H9 (cell line): Measurements from ENCODE around the gene ZBTB8OS. TPM values are rescaled to one million over a fixed set of nuclear protein-coding genes. Genes with fewer than 3 reads are reported as not detected.

Source experiments
- DNase-seq: peaks from one replicate; pipeline ENCODE4 v3.0.0-alpha.2; 2017
- H2AFZ ChIP-seq: one replicate; pipeline ENCODE4 v1.6.1; 2013; ENCODE audit warnings: mild to moderate bottlenecking, low read length, control low read depth, moderate library complexity
- H2AK5ac ChIP-seq: 2 replicates; pipeline ENCODE4 v1.6.1; 2013; ENCODE audit warnings: low read length, control low read depth, mixed read lengths; ENCODE audit not compliant: insufficient read length
- H2BK120ac ChIP-seq: one replicate; pipeline ENCODE4 v1.6.1; 2013; ENCODE audit warnings: low read depth, mild to moderate bottlenecking, low read length, control low read depth, inconsistent platforms; ENCODE audit not compliant: poor library complexity, severe bottlenecking
- H2BK12ac ChIP-seq: 2 replicates; pipeline ENCODE4 v1.6.1; 2013; ENCODE audit warnings: low read length, control low read depth, mixed read lengths, low read depth; ENCODE audit not compliant: insufficient read length
- H2BK15ac ChIP-seq: 2 replicates; pipeline ENCODE4 v1.6.1; 2013; ENCODE audit warnings: low read depth, low read length, control low read depth
- H2BK20ac ChIP-seq: one replicate; pipeline ENCODE4 v1.6.1; 2013; ENCODE audit warnings: low read depth, mild to moderate bottlenecking, low read length, control low read depth, inconsistent platforms; ENCODE audit not compliant: poor library complexity, severe bottlenecking
- H2BK5ac ChIP-seq: 2 replicates; pipeline ENCODE4 v1.6.1; 2013; ENCODE audit warnings: low read length, control low read depth, mixed read lengths; ENCODE audit not compliant: insufficient read length
- H3K14ac ChIP-seq: 2 replicates; pipeline ENCODE4 v1.6.1; 2013; ENCODE audit warnings: low read length, control low read depth; ENCODE audit not compliant: insufficient read depth
- H3K18ac ChIP-seq: 2 replicates; pipeline ENCODE4 v1.6.1; 2013; ENCODE audit warnings: low read depth, mild to moderate bottlenecking, mixed read lengths, low read length, control low read depth; ENCODE audit not compliant: insufficient read length
- H3K23ac ChIP-seq: 2 replicates; pipeline ENCODE4 v1.6.1; 2013; ENCODE audit warnings: low read length, control low read depth, mixed read lengths, low read depth; ENCODE audit not compliant: insufficient read length
- H3K23me2 ChIP-seq: 2 replicates; pipeline ENCODE4 v1.6.1; 2013; ENCODE audit warnings: low read depth, mild to moderate bottlenecking, mixed read lengths, low read length, control low read depth; ENCODE audit not compliant: insufficient read length, poor library complexity, severe bottlenecking
- H3K27ac ChIP-seq: 2 replicates; pipeline ENCODE4 v1.5.1; 2013; ENCODE audit warnings: low read length, control low read depth, mixed read lengths, low read depth; ENCODE audit not compliant: insufficient read length
- H3K27me3 ChIP-seq: 2 replicates; pipeline ENCODE4 v1.6.1; 2013; ENCODE audit warnings: low read length, control low read depth, inconsistent platforms; ENCODE audit not compliant: insufficient read depth
- H3K4ac ChIP-seq: 2 replicates; pipeline ENCODE4 v1.6.1; 2013; ENCODE audit warnings: low read depth, mild to moderate bottlenecking, control low read depth, inconsistent platforms, low read length, moderate library complexity
- H3K4me1 ChIP-seq: 2 replicates; pipeline ENCODE4 v1.6.1; 2013; ENCODE audit warnings: low read length, control low read depth, inconsistent platforms; ENCODE audit not compliant: insufficient read depth
- H3K4me2 ChIP-seq: 2 replicates; pipeline ENCODE4 v1.6.1; 2013; ENCODE audit warnings: low read length, control low read depth, mixed read lengths; ENCODE audit not compliant: insufficient read length, insufficient read depth
- H3K56ac ChIP-seq: 2 replicates; pipeline ENCODE4 v1.6.1; 2013; ENCODE audit warnings: low read depth, mild to moderate bottlenecking, mixed read lengths, low read length, control low read depth; ENCODE audit not compliant: insufficient read length
- H3K79me1 ChIP-seq: 2 replicates; pipeline ENCODE4 v1.6.1; 2013; ENCODE audit warnings: low read depth, mild to moderate bottlenecking, moderate library complexity, low read length, control low read depth, inconsistent platforms; ENCODE audit not compliant: insufficient read depth, poor library complexity, severe bottlenecking
- H3K79me2 ChIP-seq: 2 replicates; pipeline ENCODE4 v1.6.1; 2013; ENCODE audit warnings: low read length, control low read depth, inconsistent platforms; ENCODE audit not compliant: insufficient read depth
- H3K9ac ChIP-seq: 2 replicates; pipeline ENCODE4 v1.6.1; 2013; ENCODE audit warnings: low read length, control low read depth, mixed read lengths; ENCODE audit not compliant: insufficient read length; ENCODE audit errors: extremely low read depth
- H3K9me3 ChIP-seq: one replicate; pipeline ENCODE4 v1.6.1; 2013; ENCODE audit warnings: low read depth, low read length, inconsistent platforms; ENCODE audit not compliant: control insufficient read depth
- H3T11ph ChIP-seq: one replicate; pipeline ENCODE4 v1.6.1; 2013; ENCODE audit warnings: mild to moderate bottlenecking, low read length, control low read depth, inconsistent platforms
- H4K20me1 ChIP-seq: one replicate; pipeline ENCODE4 v1.6.1; 2013; ENCODE audit not compliant: control insufficient read depth, insufficient read length, insufficient read depth
- H4K5ac ChIP-seq: 2 replicates; pipeline ENCODE4 v1.6.1; 2013; ENCODE audit warnings: low read depth, mild to moderate bottlenecking, mixed read lengths, low read length, control low read depth; ENCODE audit not compliant: insufficient read length
- H4K8ac ChIP-seq: replicated peaks from 2 replicates; pipeline ENCODE4 v1.6.1; 2013; ENCODE audit warnings: low read length, control low read depth, mixed read lengths, low read depth; ENCODE audit not compliant: insufficient read length
- H4K91ac ChIP-seq: 2 replicates; pipeline ENCODE4 v1.6.1; 2013; ENCODE audit warnings: low read depth, mild to moderate bottlenecking, moderate library complexity, mixed read lengths, low read length, control low read depth; ENCODE audit not compliant: insufficient read length
- H3K27ac Mint-ChIP-seq, 3 experiments: 2 replicates in 2 of 3; 3 replicates in 1 of 3; pipeline ENCODE4 v1.8.0; 2020 to 2021; ENCODE audit warnings: mixed read lengths in 3 of 3, mild to moderate bottlenecking in 1 of 3, moderate library complexity in 1 of 3
- H3K27me3 Mint-ChIP-seq: 2 replicates; pipeline ENCODE4 v1.8.0; 2021; ENCODE audit warnings: low read depth, mild to moderate bottlenecking, moderate library complexity, mixed read lengths
- H3K36me3 Mint-ChIP-seq, 3 experiments: 2 replicates in 2 of 3; 3 replicates in 1 of 3; pipeline ENCODE4 v1.8.0; 2020 to 2021; ENCODE audit warnings: low read depth in 3 of 3, mixed read lengths in 3 of 3; ENCODE audit not compliant: insufficient read depth in 1 of 3
- H3K4me1 Mint-ChIP-seq, 2 experiments: 2 replicates each; pipeline ENCODE4 v1.8.0; 2020; ENCODE audit warnings: mixed read lengths in 2 of 2
- H3K4me3 Mint-ChIP-seq, 2 experiments: 2 replicates in 1 of 2; 3 replicates in 1 of 2; pipeline ENCODE4 v1.8.0; 2020 to 2021; ENCODE audit warnings: mild to moderate bottlenecking in 2 of 2, mixed read lengths in 2 of 2, moderate library complexity in 1 of 2
- H3K9me3 Mint-ChIP-seq, 2 experiments: 2 replicates in 1 of 2; 3 replicates in 1 of 2; pipeline ENCODE4 v1.8.0; 2020; ENCODE audit warnings: mild to moderate bottlenecking in 2 of 2, mixed read lengths in 2 of 2, moderate library complexity in 1 of 2
- CTCF ChIP-seq: fragments of 200-600 bp; sonication (generic); conservative IDR thresholded peaks from 3 replicates; pipeline ENCODE4 v1.8.0; 2021; ENCODE audit warnings: antibody characterized with exemption, mild to moderate bottlenecking
- WGBS: extraction: QIAGEN DNeasy Blood & Tissue Kit; methylation state at CpG from one replicate; pipeline ENCODE4 v1.1.7; 2013; ENCODE audit warnings: missing lambda C conversion rate, low lambda C conversion rate, mixed read lengths; ENCODE audit not compliant: insufficient read length; ENCODE audit errors: extremely low coverage; 5-methylcytosine and 5-hydroxymethylcytosine counted together
- total RNA-seq: library from RNA; stranded (reverse); gene quantifications from 2 replicates; pipeline ENCODE4 v1.2.1, GENCODE V29; 2021

Gene ZBTB8OS
- total RNA-seq, 1 experiment from 2014 or later = 59.4 TPM

- no peaks in the 10 kb centered on the region for H3K4me1 ChIP-seq
- no peaks in the 10 kb centered on the region for H3K79me2 ChIP-seq
- no peak for DNase-seq
- no peak overlapping the region for H2BK5ac ChIP-seq
- no peaks in the 10 kb centered on the region for H3K27me3 ChIP-seq
- H2AK5ac ChIP-seq = no peak overlapping the region
- H3K56ac ChIP-seq = no peak overlapping the region
- H4K8ac ChIP-seq = no peak overlapping the region
- no peak overlapping the region for H3K18ac ChIP-seq
- H4K20me1 ChIP-seq = no peaks in the 10 kb centered on the region
- no peak overlapping the region for H2AFZ ChIP-seq
- no peak overlapping the region for H2BK15ac ChIP-seq
- no peak overlapping the region for H3K4me3 Mint-ChIP-seq
- no peaks in the 10 kb centered on the region for H3K79me1 ChIP-seq
- no peaks in the 10 kb centered on the region for H3K9me3 ChIP-seq
- H3K23ac ChIP-seq = no peak overlapping the region
- H2BK20ac ChIP-seq = no peak overlapping the region
- H3K4me1 Mint-ChIP-seq = no peaks in the 10 kb centered on the region
- H3K27ac Mint-ChIP-seq = no peak overlapping the region
- no peaks in the 10 kb centered on the region for H3K9me3 Mint-ChIP-seq
- H3K23me2 ChIP-seq = no peaks in the 10 kb centered on the region
- no peak overlapping the region for H2BK120ac ChIP-seq
- H3K4me2 ChIP-seq = no peak overlapping the region
- H3K27me3 Mint-ChIP-seq = no peaks in the 10 kb centered on the region
- no peak overlapping the region for H2BK12ac ChIP-seq
- H3K14ac ChIP-seq = no peak overlapping the region
- TF ChIP-seq CTCF = no peak
- H4K91ac ChIP-seq = no peak overlapping the region
- no CpG with 5 or more reads among the region's 9 CpGs for WGBS
- H3K27ac ChIP-seq = no peak overlapping the region
- H3K9ac ChIP-seq = no peak overlapping the region
- H3T11ph ChIP-seq = no peak overlapping the region
- no peak overlapping the region for H3K4ac ChIP-seq
- no peak overlapping the region for H4K5ac ChIP-seq
- peaks cover 13 to 51% (median 37%) of the 10 kb centered on the region in 3 experiments; a peak in 6 of 7 replicates for H3K36me3 Mint-ChIP-seq
Measured at GRCh38 chr1:32592943-32593342, 57.4 kb downstream of the ZBTB8OS start.
